DMS79 treated with DMSO at 0.1 percent for 48 hours (cell line): ENCODE data around the gene DNAH9.
A peak's percentile ranks its signal among the peaks of the same experiment; 100 is the strongest.

ENCODE experiments used
- DNase-seq: peaks from one replicate; lab custom pipeline; 2025; lab: John Stamatoyannopoulos, UW

DNAH9 gene

GRCh38 chr17:11601661-11602060 is 3.4 kb downstream of the DNAH9 start:
- no peak for DNase-seq

DNA sequence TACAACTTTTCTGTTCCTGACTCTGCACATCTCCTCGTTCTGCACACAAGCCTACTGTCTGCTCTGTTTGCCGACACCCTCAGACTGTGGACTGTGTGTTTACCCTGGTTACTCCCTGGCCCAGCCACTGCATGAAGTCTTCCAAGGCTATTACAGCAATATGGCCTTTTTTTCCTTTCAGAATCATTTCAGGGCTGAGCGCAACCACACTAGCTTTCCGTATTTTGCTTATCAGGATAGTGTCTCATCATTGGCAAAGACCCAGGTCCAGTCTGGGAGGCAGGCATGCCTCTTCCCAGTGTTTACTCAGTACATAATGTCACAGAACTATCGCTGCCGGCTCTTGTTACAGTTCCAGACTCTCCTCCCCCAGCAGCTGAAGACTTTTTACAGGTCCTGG is 10.1 kb downstream of the DNAH9 start:
- no peak for DNase-seq

DNA sequence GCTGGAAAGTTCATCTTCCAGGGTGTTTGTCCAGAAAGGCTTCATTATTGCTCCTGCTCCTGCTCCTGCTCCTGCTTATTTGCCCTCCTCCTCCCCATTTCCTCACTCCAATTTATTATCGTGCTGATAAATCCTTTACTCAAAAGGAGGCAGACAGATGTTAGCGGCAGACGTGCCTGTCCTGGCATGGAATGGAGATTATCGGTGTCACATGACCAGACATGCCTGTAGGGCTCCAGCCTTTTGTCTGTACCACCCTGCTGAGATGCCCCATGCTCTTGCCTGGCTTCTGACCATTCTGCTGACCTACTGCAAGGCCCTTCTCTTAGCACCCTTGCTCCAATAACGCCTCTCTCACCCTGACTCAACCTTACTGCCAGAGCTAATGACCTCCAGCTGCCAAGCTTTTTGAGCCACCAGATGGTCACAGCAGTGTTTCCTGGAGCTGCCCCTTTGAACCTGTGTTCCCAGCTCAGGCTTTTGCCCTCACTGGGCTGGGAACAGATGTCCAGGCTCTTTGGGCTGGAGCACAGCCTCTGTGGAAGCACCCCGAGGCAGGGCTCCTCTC is 12.8 kb downstream of the DNAH9 start:
- no peak for DNase-seq

DNA sequence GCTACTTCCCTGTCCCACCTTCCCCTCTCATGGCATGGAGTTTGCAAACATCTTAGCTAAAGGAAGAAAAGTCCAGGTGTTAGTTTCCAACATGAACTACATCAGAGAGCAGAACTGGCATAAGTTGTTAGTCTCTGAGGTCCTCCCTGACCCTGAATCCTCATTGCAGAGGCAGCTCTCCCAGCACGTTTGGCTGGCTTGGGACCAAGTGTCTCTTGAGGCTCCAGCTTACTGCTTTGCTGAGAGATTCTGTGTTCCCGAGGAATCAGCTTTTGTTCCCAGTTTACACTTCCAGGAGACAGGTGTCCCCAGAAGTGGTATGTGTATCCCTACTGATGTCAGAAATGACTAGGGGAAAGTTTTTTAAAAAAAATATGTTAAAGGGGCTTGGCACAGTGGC is 14.7 kb downstream of the DNAH9 start:
- no peak for DNase-seq

DNA sequence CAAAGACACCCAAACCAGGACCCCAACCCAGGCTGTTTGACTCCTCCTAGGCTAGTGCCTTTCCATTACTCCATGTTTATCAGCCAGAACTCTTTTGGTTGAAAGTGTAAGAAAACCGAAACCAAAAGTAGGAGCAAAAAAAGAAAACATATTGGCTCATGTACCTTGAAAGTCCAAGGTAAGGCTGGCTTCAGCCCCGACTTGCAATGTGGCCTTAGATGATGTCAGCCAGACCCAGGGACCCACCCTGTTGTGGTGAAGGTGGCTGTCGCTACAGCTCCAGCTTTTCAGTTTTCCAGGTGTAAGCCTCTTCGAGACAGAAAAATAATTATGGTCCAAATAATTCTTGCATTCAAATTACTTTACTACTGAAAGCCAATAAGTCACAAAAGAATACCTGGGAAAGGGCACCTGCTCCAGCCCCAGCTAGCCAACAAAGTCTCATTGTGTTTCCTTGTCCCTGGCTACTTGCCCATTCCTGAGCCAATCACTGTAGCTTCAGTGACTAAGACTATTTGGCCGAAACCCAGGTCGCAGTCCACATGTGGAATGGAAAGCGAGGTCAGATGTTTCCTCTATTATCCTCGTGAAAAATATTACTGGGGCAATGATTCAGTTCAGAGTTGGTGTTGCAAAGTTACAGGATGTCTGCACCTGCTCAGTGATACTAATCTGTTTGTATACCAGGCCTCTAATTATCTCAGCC is 20.7 kb downstream of the DNAH9 start:
- no peak for DNase-seq

- no peak for DNase-seq
These were observed 24.2 kb downstream of the DNAH9 start for GRCh38 chr17:11622492-11622891.

- no peak for DNase-seq
These were observed 26.7 kb downstream of the DNAH9 start for GRCh38 chr17:11624976-11625375.

GRCh38 chr17:11625878-11626277 is 27.6 kb downstream of the DNAH9 start:
- DNase-seq = no peak

GRCh38 chr17:11627301-11627940 is 29.2 kb downstream of the DNAH9 start:
- DNase-seq = no peak

DNA sequence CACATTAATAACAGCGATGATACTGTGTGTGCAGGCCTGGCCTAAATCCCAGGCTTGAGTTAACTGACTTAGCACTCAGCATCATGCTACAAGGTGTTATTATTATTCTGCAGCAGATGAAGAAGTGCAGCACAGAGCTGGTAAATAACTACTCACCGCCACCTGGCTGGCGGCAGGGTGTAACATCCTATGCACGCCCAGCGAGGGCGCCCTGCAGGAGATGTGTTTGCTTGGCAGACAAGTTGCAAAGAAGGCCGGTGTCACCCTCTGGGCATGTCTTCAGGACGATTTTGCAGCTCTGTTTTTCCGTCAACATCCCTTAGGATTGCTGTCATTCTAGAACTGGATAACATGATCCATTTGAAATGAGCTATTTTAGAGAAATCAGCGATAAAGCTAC is 30.1 kb downstream of the DNAH9 start:
- no peak for DNase-seq

GRCh38 chr17:11628831-11629230 is 30.6 kb downstream of the DNAH9 start:
- DNase-seq = no peak

DNA sequence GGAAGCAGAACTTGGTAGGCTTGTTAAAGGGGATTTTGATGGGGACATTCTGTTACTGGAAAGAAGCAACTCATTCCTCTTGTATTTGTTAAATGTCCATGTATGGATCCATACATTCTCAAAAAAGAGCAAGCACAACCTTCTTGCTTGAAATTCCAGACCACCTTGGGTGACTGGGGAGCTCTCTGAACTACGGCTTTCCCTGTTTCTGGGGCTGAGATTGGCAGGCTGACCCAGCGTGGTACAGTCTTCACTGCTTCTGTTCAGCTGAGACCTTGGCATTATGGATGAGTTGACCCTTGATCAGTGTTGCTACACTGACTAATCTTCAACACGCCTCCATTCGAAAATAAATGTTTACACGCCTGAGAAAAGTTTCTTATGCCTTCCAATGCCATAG is 38.5 kb downstream of the DNAH9 start:
- DNase-seq = no peak

DNA sequence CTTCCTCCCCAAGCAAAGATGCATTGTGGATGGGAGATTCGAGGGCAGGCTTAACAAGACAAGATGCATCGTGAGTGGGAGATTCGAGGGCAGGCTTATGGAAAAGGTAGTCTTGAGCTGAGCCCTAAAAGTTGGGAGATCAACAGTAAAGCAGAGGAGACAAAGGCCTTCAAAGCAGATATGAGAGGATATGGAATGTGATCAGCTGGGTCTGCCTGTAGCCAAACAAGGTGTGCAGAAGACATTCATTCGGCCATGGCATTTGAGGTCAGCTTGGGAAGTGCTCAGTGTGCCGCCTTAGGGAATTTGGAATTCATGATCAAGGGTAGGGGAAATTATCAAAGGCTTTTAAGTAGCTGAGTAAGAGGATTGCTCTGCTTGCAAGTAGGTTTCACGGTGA is 39.5 kb downstream of the DNAH9 start:
- no peak for DNase-seq

DNA sequence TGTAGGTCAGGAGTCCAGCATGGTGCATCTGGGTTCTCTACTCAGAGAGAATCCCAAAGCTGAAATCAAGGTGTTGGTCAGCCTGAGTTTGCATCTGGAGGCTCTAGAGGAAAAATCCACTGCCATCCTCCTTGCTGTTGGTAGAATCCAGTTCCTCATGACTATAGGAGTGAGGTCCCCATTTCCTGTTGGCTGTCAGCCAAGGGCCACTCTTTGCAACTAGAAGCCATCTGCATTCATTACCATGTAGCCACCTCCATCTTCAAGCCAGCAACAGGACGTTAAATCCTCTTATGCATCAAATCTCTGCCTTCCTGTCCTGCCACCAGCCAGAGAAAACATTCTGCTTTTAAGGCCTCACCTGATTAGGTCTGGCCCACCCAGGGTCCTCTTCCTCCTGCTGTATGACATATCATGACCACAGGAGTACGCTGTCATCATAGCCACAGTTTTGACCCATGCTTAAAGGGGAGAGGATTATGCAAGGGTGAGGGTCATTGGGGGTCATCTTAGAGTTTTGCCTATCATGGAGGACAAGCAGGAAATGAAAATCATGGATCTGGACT is 40.5 kb downstream of the DNAH9 start:
- no peak for DNase-seq

DNA sequence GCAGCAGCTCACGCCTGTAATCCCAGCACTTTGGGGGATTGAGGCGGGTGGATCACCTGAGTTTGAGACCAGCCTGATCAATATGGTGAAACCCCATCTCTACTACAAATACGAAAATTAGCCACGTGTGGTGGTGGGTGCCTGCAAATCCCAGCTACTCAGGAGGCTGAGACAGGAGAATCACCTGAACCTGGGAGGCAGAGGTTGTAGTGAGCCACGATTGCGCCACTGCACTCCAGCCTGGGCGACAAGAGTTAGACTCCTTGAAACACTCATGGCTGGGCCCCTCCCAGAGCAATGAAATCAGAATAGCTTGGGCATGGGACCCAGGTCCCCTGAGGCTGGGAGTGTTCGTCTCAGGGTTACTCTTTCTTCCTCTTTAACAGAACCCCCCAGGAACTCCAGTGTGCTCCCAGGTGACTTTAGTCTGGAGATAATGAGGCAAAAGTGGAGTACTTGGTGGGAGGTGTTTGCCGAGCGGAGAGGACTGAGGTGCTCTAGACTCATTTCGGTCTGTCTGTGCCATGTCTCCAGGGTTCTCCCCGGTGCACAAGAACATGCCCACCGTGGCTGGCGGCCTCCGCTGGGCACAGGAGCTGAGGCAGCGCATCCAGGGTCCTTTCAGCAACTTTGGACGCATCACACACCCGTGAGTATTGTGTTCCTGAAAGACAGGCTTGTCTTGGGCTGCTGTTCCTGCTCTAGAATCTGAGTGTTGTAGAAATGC is 41.6 kb downstream of the DNAH9 start:
- no peak for DNase-seq

DNA sequence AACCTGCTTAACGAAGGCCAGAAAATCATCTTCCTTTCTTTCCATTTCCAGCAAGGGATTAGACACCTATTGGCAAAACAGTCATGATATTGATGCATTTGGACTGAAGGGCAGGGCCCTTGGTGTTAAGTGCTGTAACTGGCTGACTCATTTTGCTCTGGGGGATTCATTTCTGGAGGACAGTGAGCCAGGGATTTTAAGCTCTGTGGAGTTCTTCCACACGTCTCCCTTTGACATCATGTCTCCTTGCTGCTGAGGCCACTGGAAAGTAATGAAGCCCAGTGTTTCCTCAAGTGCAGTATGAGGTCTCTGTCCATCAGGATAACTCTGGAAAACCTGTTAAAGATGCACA is 42.2 kb downstream of the DNAH9 start:
- no peak for DNase-seq

DNA sequence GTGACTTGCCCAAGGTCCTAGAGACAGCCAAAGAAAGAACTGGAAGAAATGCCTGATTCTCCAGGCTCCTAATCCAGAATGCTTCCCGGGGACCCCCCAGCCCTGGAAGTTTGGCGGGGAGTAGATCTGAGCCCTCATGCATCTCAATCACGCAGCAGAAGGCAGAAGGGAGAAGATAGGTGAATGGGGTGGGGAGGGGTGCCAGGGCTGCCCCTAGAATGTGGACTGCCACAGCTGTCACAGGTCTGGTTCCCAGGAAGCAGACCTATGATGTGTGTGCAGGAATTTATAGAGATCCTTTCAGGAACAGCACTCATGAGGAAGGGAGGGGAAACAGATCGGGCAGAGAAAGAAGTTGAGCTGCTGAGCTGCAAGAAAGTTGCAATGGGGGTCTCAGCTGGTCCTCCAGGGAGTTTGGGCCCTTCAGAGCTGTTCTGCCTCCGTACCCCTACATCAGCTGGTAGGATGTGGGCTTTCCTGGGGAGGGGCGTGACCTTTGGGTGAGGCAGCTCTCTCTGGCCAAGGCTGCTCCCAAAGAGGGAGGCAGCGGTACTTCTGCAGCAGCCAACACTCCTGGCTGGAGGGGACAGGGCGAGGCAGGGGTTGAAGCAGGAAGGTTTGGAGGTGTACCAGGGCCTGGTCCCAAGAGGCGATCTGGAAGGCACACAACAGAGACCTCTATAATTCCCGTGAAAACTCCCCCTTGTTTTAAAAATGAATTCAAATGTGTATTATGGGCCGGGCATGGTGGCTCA is 43.4 kb downstream of the DNAH9 start:
- DNase-seq = no peak

- no peak for DNase-seq
These were observed 44.4 kb downstream of the DNAH9 start for GRCh38 chr17:11642655-11643054.

DNA sequence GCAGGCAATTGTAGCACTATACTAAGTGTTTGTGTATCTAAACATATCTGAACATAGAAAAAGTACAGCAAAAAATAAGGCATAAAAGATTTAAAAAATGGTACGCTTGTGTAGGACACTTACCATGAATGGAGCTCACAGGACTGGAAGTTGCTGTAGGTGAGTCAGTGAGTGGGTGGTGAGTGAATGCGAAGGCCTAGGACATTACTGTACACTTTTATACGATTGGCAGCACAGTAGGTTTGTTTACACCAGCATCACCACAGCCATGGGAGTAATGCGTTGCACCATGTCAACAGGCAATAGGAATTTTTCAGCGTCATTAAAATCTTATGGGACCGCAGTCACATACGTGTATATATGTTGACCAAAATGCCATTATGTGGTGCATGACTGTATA is 45.6 kb downstream of the DNAH9 start:
- DNase-seq = no peak

- DNase-seq = peak; percentile 3
These were observed 46.3 kb downstream of the DNAH9 start for GRCh38 chr17:11644265-11645212.

- DNase-seq = no peak
These were observed 47.2 kb downstream of the DNAH9 start for GRCh38 chr17:11645426-11645825.
